GM12878 (cell line): Measurements from ENCODE around the gene MAST4. TPM values are rescaled to one million over a fixed set of nuclear protein-coding genes. Genes with fewer than 3 reads are reported as not detected.

Experiments used
- ATAC-seq: fragments of 200-7000 bp; cut with Tn5 transposase; 3 replicates; pipeline ENCODE4 v1.9.1; 2020; ENCODE audit warnings: mild to moderate bottlenecking, moderate library complexity
- BruUV-seq: library from RNA; stranded (reverse); fragments of 400-500 nt; replicated peaks from 2 replicates; lab custom pipeline; 2021; lab: Mats Ljungman, UMichigan
- CTCF ChIA-PET: fragments of 300-600 bp; sonication (Branson Sonifier 250); formaldehyde crosslinking; extraction: SDS; loops from one replicate; lab custom pipeline; 2021; ENCODE audit warnings: inconsistent platforms; lab: Yijun Ruan, JAX
- POLR2A ChIA-PET: fragments of 350-600 bp; formaldehyde crosslinking; extraction: SDS; loops from one replicate; lab custom pipeline; 2021; ENCODE audit warnings: inconsistent platforms; lab: Charles Lee
- RAD21 ChIA-PET: fragments of 300-600 bp; sonication (Branson Sonifier 250); formaldehyde crosslinking; loops from one replicate; lab custom pipeline; 2023; ENCODE audit warnings: antibody characterized with exemption; ENCODE audit not compliant: unreplicated experiment; lab: Charles Lee
- SMC1A ChIA-PET: fragments of 300-600 bp; sonication (Branson Sonifier 250); formaldehyde crosslinking; loops from one replicate; lab custom pipeline; 2023; ENCODE audit not compliant: unreplicated experiment, uncharacterized antibody; lab: Charles Lee
- DNase-seq: peaks from one replicate; pipeline ENCODE4 v3.0.0-alpha.2; 2011; ENCODE audit warnings: low read depth, low spot score
- FAIRE-seq: peaks from 3 replicates; lab custom pipeline; 2011; peaks lifted over from hg19 to GRCh38; lab: Jason Lieb, UNC
- H2AFZ ChIP-seq: 2 replicates; pipeline ENCODE4 v1.6.0; 2011; ENCODE audit warnings: low read depth, low read length, control low read depth; ENCODE audit not compliant: control insufficient read depth
- H3K27ac ChIP-seq: 2 replicates; pipeline ENCODE4 v1.5.1; 2011; ENCODE audit warnings: control low read depth; ENCODE audit not compliant: control insufficient read depth, insufficient read depth
- H3K27me3 ChIP-seq, 2 experiments: replicated peaks in 1 of 2; 2 replicates each; pipeline versions ENCODE4 v1.6.0 to v1.6.1; 2011; ENCODE audit warnings: low read length in 1 of 2; ENCODE audit not compliant: control insufficient read depth in 2 of 2, insufficient read depth in 2 of 2
- H3K36me3 ChIP-seq, 2 experiments: 2 replicates each; pipeline ENCODE4 v1.5.1; 2011; ENCODE audit warnings: low read length in 1 of 2; ENCODE audit not compliant: control insufficient read depth in 2 of 2, insufficient read depth in 2 of 2
- H3K4me1 ChIP-seq: 2 replicates; pipeline ENCODE4 v1.6.1; 2011; ENCODE audit warnings: mild to moderate bottlenecking, low read length, moderate library complexity, mixed read lengths; ENCODE audit not compliant: control insufficient read depth, insufficient read depth
- H3K4me2 ChIP-seq: 2 replicates; pipeline ENCODE4 v1.6.0; 2011; ENCODE audit warnings: control low read depth; ENCODE audit not compliant: control insufficient read depth, insufficient read depth
- H3K4me3 ChIP-seq: fragments of 200-600 bp; sonication (generic); 2 replicates; pipeline ENCODE4 v1.5.1; 2016
- H3K79me2 ChIP-seq: 2 replicates; pipeline ENCODE4 v1.6.0; 2011; ENCODE audit warnings: low read length; ENCODE audit not compliant: control insufficient read depth, insufficient read depth
- H3K9ac ChIP-seq: 2 replicates; pipeline ENCODE4 v1.8.0; 2011; ENCODE audit warnings: low read length, control low read depth, mixed read lengths; ENCODE audit not compliant: control insufficient read depth, insufficient read depth
- H3K9me3 ChIP-seq: replicated peaks from 3 replicates; pipeline ENCODE4 v1.5.1; 2011; ENCODE audit warnings: mild to moderate bottlenecking, low read length; ENCODE audit not compliant: control insufficient read depth, insufficient read depth
- H4K20me1 ChIP-seq: 2 replicates; pipeline ENCODE4 v1.6.0; 2011; ENCODE audit not compliant: control insufficient read depth, insufficient read depth
- RUNX3 ChIP-seq: IDR thresholded peaks from 2 replicates; pipeline ENCODE4 v1.6.1; 2012; ENCODE audit warnings: low read length, inconsistent platforms
- TBL1XR1 ChIP-seq: IDR thresholded peaks from 2 replicates; pipeline ENCODE4 v1.6.1; 2012; ENCODE audit warnings: low read depth, low read length, improper control_type of control experiment
- ZNF24 ChIP-seq: fragments of 450-650 bp; IDR thresholded peaks from 2 replicates; pipeline ENCODE4 v1.6.1; 2017; ENCODE audit warnings: antibody characterized with exemption, mild to moderate bottlenecking
- ZNF592 ChIP-seq: fragments of 450-650 bp; IDR thresholded peaks from 2 replicates; pipeline ENCODE4 v1.6.1; 2017; ENCODE audit warnings: mild to moderate bottlenecking, moderate library complexity
- WGBS: methylation state at CpG from one replicate; pipeline ENCODE4 v1.1.6; 2016; ENCODE audit warnings: low lambda C conversion rate; ENCODE audit not compliant: insufficient replicate concordance, insufficient coverage; ENCODE audit errors: missing lambda C conversion rate; 5-methylcytosine and 5-hydroxymethylcytosine counted together
- in situ Hi-C: fragments of 300-500 bp; cut with MboI; formaldehyde crosslinking; loops from 9 replicates; pipeline ENCODE4 v1.14.3; 2018; ENCODE audit warnings: mixed read lengths
- intact Hi-C: fragments of 100-400 bp; cut with micrococcal nuclease; formaldehyde crosslinking; loops from one replicate; pipeline ENCODE4 v1.14.2; 2022; ENCODE audit not compliant: unreplicated experiment
- polyA plus RNA-seq, 11 experiments: library from polyadenylated mRNA; depleted of rRNA in 4 of 11; unstranded in 6 of 11; stranded (reverse) in 5 of 11; fragments of >200 nt; fragmentation: Nextera tagmentation in 4 of 11; fragmentation: Illumina TruSeq in 1 of 11; extraction: Ambion mirVana in 4 of 11; extraction: Trizol in 1 of 11; gene quantifications; 1 replicate in 1 of 11; 2 replicates in 10 of 11; pipeline versions ENCODE4 v1.2.1 to v1.2.3, GENCODE V29; 2011 to 2016; ENCODE audit warnings: inconsistent platforms in 2 of 11, missing spikeins in 2 of 11, low read depth in 1 of 11
- total RNA-seq, 4 experiments: library from RNA; depleted of rRNA in 3 of 4; stranded (reverse); fragments of >200 nt in 3 of 4; fragmentation: Illumina TruSeq in 1 of 4; extraction: Trizol in 1 of 4; gene quantifications; 2 replicates each; pipeline versions ENCODE4 v1.2.1 to v1.2.3, GENCODE V29; 2013 to 2021

MAST4 gene
- total and polyA plus RNA-seq, 10 of the 15 experiments (the other 5 are each of a cell fraction or from before 2014, with no cell fraction given), result 0.02 to 1.6 (median 0.29) TPM; not detected in 1

- no peak for TF ChIP-seq ZNF592
These were observed 467.6 kb downstream of the MAST4 start (continued) for GRCh38 chr5:67063791-67064190.

GRCh38 chr5:67065237-67065636 lies 469.0 kb downstream of the MAST4 start:
- FAIRE-seq (peak; percentile 38), DNase-seq (peak; percentile 8), ATAC-seq (peak; percentile 87)
- Histone ChIP-seq H3K4me2 (no peak overlapping the region), H3K36me3 (no peaks in the 10 kb centered on the region), H3K27me3 (no peaks in the 10 kb centered on the region), H3K9ac (no peak overlapping the region), H2AFZ (no peak overlapping the region), H3K27ac (no peak overlapping the region), H3K9me3 (no peaks in the 10 kb centered on the region), H3K4me1 (peaks cover 4% of the 10 kb centered on the region; the same call in 1 of the 2 replicates), H3K4me3 (no peak overlapping the region), H4K20me1 (no peaks in the 10 kb centered on the region), H3K79me2 (no peaks in the 10 kb centered on the region)
- in situ Hi-C loops, result no loop called here
- intact Hi-C loops, result loop anchor here (10.0 kb wide), 1 partner anchor 140 kb away; no protein-coding TSS in a partner anchor
- CTCF ChIA-PET, result no interaction called here
- peak; percentile 80 for TF ChIP-seq RUNX3
- TF ChIP-seq TBL1XR1, result 0 out of 2 replicates have a peak, but pooled peaks have one; percentile 27
- no peak for TF ChIP-seq ZNF24
- SMC1A ChIA-PET, result no interaction called here
- WGBS, result 13% methylated on average over 4 of the region's 4 CpGs
- RAD21 ChIA-PET, result no interaction called here
- POLR2A ChIA-PET, result no interaction called here
- BruUV-seq, result no TSS peak
